DOHH2 (cell line): ENCODE data around the gene GCC2.

Source experiments
- H3F3A ChIP-seq: fragments of 200-600 bp; sonication (generic), shearing (Covaris generic); 2 replicates; pipeline ENCODE4 v1.6.0; 2016; ENCODE audit warnings: antibody characterized with exemption, mild to moderate bottlenecking; ENCODE audit not compliant: control insufficient read depth, insufficient read depth
- H3K27ac ChIP-seq: fragments of 200-600 bp; sonication (generic); 2 replicates; pipeline ENCODE4 v1.5.1; 2014; ENCODE audit warnings: low read depth, mild to moderate bottlenecking, low read length, moderate library complexity
- H3K27me3 ChIP-seq: fragments of 200-600 bp; sonication (generic); 2 replicates; pipeline ENCODE4 v1.6.1; 2014; ENCODE audit warnings: mild to moderate bottlenecking, low read length, mixed read lengths; ENCODE audit not compliant: control insufficient read depth
- H3K36me3 ChIP-seq: fragments of 200-600 bp; sonication (generic); 2 replicates; pipeline ENCODE4 v1.6.1; 2014; ENCODE audit warnings: mild to moderate bottlenecking, low read length, moderate library complexity, mixed read lengths; ENCODE audit not compliant: control insufficient read depth
- H3K4me1 ChIP-seq: fragments of 200-600 bp; sonication (generic); 2 replicates; pipeline ENCODE4 v1.6.1; 2014; ENCODE audit warnings: mild to moderate bottlenecking, low read length, mixed read lengths; ENCODE audit not compliant: control insufficient read depth
- H3K4me2 ChIP-seq: fragments of 200-600 bp; sonication (generic); 2 replicates; pipeline ENCODE4 v1.6.0; 2014; ENCODE audit warnings: mild to moderate bottlenecking, low read length, moderate library complexity
- H3K4me3 ChIP-seq: fragments of 200-600 bp; sonication (generic); 2 replicates; pipeline ENCODE4 v1.5.1; 2014; ENCODE audit warnings: mild to moderate bottlenecking, low read length, mixed read lengths
- H3K79me2 ChIP-seq: fragments of 200-600 bp; sonication (generic); 2 replicates; pipeline ENCODE4 v1.6.1; 2014; ENCODE audit warnings: mild to moderate bottlenecking, low read length, mixed read lengths; ENCODE audit not compliant: control insufficient read depth
- H3K9me2 ChIP-seq: fragments of 200-600 bp; sonication (generic); replicated peaks from 2 replicates; pipeline ENCODE4 v1.6.1; 2014; ENCODE audit warnings: mild to moderate bottlenecking, low read length, mixed read lengths; ENCODE audit not compliant: control insufficient read depth
- H3K9me3 ChIP-seq: fragments of 200-600 bp; sonication (generic); 2 replicates; pipeline ENCODE4 v1.6.1; 2014; ENCODE audit warnings: antibody characterized with exemption, low read length, mixed read lengths; ENCODE audit not compliant: control insufficient read depth, insufficient read depth
- H4K20me1 ChIP-seq: fragments of 200-600 bp; sonication (generic); 2 replicates; pipeline ENCODE4 v1.6.0; 2014; ENCODE audit warnings: low read depth, mild to moderate bottlenecking, antibody characterized with exemption, low read length, moderate library complexity; ENCODE audit not compliant: control insufficient read depth, insufficient read depth
- EZH2phosphoT487 ChIP-seq: fragments of 200-600 bp; sonication (generic); IDR thresholded peaks from 2 replicates; pipeline ENCODE4 v1.6.1; 2017; ENCODE audit warnings: borderline replicate concordance, mild to moderate bottlenecking, antibody characterized with exemption, low read length, moderate library complexity, mixed read lengths
- TF ChIP-seq, protein P1 (sequence below): fragments of 200-600 bp; sonication (generic); IDR thresholded peaks from one replicate; pipeline ENCODE4 v1.5.1; 2014; ENCODE audit warnings: antibody characterized with exemption, mild to moderate bottlenecking, low read depth, low read length; ENCODE audit not compliant: poor library complexity, severe bottlenecking

The GCC2 gene

DNA sequence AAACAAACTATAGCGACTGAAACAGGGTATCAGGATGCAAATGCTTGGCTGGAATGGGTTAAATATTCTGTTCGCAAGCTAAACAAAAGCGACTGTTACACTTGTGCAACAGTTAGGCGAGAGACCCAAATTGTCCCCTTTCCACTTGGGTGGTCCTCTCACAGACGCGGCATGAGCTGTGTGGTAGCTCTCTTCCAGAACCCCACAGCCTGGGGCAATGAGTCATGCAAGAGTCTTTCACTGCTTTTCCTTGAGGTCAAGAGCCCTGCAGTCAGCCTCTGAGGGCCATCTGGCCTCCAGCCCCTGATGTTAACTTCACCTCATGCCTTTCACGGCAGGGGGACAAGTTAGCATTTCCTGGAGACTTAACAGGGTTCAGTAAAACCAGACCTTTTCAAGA, 45.5 kb upstream of the GCC2 start:
- Histone ChIP-seq H3K9me2 (no peaks in the 10 kb centered on the region), H3K27ac (no peak overlapping the region), H3K36me3 (no peaks in the 10 kb centered on the region), H4K20me1 (no peaks in the 10 kb centered on the region), H3K4me3 (no peak overlapping the region), H3K9me3 (peaks cover 19% of the 10 kb centered on the region), H3F3A (no peaks in the 10 kb centered on the region), H3K79me2 (no peaks in the 10 kb centered on the region), H3K4me2 (no peak overlapping the region), H3K4me1 (no peaks in the 10 kb centered on the region), H3K27me3 (peaks cover 7% of the 10 kb centered on the region)
- TF ChIP-seq, protein P1, sequence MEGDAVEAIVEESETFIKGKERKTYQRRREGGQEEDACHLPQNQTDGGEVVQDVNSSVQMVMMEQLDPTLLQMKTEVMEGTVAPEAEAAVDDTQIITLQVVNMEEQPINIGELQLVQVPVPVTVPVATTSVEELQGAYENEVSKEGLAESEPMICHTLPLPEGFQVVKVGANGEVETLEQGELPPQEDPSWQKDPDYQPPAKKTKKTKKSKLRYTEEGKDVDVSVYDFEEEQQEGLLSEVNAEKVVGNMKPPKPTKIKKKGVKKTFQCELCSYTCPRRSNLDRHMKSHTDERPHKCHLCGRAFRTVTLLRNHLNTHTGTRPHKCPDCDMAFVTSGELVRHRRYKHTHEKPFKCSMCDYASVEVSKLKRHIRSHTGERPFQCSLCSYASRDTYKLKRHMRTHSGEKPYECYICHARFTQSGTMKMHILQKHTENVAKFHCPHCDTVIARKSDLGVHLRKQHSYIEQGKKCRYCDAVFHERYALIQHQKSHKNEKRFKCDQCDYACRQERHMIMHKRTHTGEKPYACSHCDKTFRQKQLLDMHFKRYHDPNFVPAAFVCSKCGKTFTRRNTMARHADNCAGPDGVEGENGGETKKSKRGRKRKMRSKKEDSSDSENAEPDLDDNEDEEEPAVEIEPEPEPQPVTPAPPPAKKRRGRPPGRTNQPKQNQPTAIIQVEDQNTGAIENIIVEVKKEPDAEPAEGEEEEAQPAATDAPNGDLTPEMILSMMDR = no peak
- TF ChIP-seq EZH2phosphoT487 = no peak

DNA sequence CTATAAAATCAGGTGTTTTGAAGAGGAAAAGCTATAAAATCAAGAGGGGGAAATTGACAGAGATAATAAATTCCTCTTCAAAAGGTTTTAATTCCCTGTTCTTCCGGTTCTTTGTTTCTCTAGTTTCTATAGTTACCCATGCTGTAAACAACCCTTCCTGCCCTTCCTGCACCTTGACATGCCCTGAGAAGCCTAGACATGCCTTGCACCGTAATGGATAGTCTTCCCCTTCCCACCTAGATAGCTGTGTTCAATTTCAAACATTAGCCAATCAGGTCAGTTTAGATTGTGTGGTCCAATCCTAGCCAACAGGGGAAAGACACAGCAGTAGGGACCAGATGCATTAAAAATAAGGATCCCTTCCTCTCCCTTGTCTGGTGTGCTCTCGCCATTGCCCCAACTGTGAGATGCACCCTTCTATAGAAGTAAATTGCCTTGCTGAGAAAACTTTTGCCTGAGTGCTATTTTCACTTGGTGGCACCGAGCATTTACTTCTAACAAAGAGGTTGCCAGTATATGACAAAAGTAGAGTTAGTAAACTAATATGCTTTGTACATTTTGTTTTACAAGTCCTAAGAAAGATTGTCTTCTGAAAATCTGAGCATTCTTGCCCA, 44.1 kb upstream of the GCC2 start:
- TF ChIP-seq, protein P1 = no peak
- TF ChIP-seq EZH2phosphoT487 = no peak
- Histone ChIP-seq H3K36me3 (no peaks in the 10 kb centered on the region), H3K79me2 (no peaks in the 10 kb centered on the region), H3K9me2 (no peaks in the 10 kb centered on the region), H3K4me3 (no peak overlapping the region), H3K9me3 (peaks cover 11% of the 10 kb centered on the region), H3F3A (no peaks in the 10 kb centered on the region), H4K20me1 (no peaks in the 10 kb centered on the region), H3K4me2 (no peak overlapping the region), H3K4me1 (no peaks in the 10 kb centered on the region), H3K27ac (no peak overlapping the region), H3K27me3 (peaks cover 13% of the 10 kb centered on the region)

DNA sequence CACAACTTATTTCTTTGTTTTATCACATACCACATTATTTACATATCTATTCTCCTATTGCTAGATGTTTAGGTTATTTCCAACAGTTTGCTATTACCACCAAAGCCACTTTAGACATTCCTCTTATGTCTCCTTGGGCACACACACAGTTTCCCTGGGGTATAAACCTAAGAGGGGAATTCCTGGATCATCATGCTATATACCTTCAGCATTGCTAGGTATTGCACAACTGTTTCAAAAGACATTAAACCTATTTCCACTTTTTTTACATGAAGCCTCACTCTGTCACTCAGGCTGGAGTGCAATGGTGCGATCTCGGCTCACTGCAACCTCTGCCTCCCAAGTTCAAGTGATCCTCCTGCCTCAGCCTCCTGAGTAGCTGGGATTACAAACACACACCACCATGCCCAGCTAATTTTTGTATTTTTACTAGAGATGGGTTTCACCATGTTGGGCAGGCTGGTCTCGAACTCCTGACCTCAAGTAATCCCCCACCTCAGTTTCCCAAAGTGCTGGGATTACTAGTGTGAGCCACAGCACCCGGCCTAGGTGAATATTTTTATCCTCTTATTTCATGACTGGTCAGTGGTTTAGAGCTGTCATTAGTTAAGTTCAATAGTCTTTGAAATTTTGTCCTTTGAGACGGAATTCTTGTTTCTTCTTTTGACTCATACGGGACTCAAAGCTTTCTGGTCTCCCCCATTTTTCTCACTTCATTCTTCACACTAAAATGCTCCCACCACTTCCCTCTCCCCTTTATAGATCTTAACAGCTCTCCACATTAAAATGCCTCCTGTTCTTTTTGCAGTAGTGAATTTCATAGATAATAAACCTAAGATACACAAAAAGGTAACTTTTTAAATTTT, 40.9 kb upstream of the GCC2 start:
- no peaks in the 10 kb centered on the region for H3K9me2 ChIP-seq
- TF ChIP-seq, protein P1 = no peak
- TF ChIP-seq EZH2phosphoT487 = no peak
- H3K4me1 ChIP-seq = no peaks in the 10 kb centered on the region
- H3K79me2 ChIP-seq = no peaks in the 10 kb centered on the region
- H3K36me3 ChIP-seq = no peaks in the 10 kb centered on the region
- no peak overlapping the region for H3K4me2 ChIP-seq
- no peaks in the 10 kb centered on the region for H4K20me1 ChIP-seq
- H3F3A ChIP-seq = no peaks in the 10 kb centered on the region
- H3K27me3 ChIP-seq = peaks cover 13% of the 10 kb centered on the region
- H3K27ac ChIP-seq = no peak overlapping the region
- H3K4me3 ChIP-seq = no peak overlapping the region
- 0 out of 2 replicates have a peak, but pooled peaks cover 3% of the 10 kb centered on the region for H3K9me3 ChIP-seq
